HG02763 (cell line): ENCODE data around the gene POGZ.

ENCODE experiments used
- ATAC-seq: cut with Tn5 transposase; IDR thresholded peaks from one replicate; pipeline ENCODE4 v1.9.1; 2021; ENCODE audit warnings: mild to moderate bottlenecking, moderate library complexity; ENCODE audit not compliant: unreplicated experiment

Gene POGZ

DNA sequence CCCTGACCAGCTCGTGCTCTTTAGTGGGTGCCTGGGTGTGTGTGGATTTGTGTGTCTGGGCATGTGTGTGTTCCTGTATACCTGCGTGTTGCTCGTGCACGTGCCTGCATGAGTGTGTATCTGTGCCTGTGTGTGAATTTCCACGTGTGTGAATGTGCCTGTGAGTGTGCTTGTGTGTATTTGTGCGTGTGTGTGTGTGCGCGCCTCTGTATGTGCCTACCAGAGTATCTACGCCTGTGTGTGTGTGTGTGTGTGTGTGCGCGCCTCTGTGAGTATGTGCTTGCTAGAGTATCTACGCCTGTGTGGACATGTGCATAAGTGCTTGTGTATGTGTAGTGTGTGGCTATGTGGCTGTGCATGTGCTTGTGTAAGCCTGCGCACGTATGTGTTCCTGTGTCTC lies 86.1 kb downstream of the POGZ start:
- no peak for ATAC-seq

- no peak for ATAC-seq
Observed at GRCh38 chr1:151372058-151372934, 87.0 kb downstream of the POGZ start, which contains the start of gene SELENBP1. Gene SELENBP1, minus strand, starts transcription at chr1:151372705. Its CDS starts 64 bp downstream, at chr1:151372641.

GRCh38 chr1:151371370-151372057 lies 87.8 kb downstream of the POGZ start:
- no peak for ATAC-seq

DNA sequence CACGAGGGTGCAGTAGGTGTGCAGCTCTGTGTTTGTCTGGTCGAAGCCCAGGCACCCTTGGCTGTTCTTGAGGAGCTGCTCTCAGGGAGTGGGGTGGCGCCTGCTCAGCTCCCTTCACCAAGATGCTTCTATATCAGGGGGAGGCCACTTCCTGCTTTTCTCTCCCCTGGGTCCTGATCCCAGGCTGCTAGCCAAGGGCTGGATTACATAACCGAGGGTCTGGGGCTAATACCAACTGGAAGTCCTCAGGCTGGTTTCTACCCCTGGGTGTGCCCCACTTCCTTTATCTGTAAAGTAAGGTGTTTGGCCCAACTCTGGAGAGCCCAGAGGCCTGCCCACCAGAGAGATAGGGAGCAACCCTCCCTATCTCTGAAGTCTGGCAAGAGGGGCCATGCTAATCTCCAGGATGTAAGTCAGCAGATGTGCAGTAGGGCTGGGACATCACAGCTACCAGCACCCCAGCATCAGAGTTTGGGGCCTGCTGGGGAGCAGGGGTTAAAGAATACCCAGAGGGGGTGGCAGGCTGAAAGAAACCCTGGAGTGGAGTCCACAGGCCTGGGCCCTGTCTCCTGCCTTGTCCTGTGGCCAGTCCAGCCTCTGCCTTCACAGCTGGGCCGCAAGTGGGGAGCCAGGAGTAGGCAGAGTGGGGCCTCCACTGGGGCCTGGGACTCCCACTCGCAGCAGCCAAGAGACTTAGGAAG lies 88.9 kb downstream of the POGZ start:
- ATAC-seq: no peak

- no peak for ATAC-seq
Observed at GRCh38 chr1:151369621-151370048, 89.7 kb downstream of the POGZ start.

DNA sequence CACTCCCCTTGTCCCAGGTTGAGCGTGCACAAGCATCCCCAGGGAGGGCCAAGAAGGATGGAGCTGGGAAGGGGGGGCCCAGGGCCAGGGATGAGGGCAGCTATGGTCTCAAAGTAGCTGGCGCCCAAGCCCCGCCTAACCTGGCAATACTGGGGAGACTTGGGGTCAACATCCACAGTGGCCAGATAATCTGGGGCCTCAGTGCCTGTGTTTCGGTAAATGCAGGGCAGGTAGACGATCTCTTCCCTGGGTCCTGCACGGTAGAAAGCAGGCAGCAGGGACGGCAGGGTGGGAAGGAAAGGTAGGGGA lies 90.0 kb downstream of the POGZ start:
- no peak for ATAC-seq

- ATAC-seq: no peak
Observed at GRCh38 chr1:151368393-151369301, 90.6 kb downstream of the POGZ start.

DNA sequence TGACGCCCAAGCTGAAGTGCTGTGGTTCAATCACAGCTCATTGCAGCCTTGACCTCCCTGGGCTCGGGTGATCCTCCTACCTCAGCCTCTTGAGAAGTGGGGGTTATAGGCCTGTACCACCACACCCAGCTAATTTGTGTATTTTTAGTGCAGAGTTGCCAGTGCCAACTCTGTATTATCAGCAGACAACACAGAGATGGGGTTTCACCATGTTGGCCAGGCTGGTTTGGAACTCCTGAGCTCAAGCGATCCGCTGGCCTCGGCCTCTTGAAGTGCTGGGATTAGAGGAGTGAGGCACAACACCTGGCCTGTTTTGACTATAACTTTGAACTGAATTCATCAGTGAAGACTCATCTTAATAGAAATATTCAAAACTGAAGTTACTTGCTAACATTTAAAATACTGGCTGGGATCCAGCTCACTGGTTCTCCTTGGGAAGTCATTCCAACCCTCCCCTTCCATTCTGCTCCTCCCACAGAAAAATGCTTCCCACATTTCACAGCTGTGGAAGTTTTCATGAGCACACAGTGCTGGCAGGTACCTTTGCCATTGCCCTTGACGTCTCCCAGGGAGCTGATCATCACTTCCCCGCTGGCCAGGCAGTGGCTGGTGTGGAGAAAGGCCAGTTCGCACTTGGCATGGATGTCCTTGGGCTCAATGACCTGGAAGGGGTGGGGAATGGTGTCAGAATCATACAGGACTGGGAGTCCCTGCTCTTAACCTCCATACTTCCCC lies 91.5 kb downstream of the POGZ start:
- ATAC-seq: no peak

DNA sequence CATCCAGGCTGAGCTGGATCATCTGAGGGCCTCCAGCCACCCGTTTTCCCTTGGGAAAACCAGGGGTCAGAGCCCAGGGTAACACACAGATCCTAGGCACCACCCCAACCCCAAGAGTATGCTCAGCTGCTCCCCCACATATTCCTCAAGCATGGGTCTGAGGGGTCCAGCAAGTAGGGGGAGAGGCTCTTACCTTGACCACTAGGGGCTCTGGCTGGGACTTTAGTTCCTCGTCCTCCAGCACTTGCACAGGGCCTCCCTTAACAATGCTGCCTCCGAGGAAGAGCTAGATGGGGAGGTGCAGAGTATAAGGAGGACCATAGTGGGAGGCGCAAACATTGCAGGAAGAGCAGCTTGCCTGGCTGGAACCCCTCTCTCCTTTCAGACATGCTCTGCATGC lies 94.3 kb downstream of the POGZ start:
- ATAC-seq: no peak

GRCh38 chr1:151362308-151363155 lies 96.8 kb downstream of the POGZ start:
- ATAC-seq: no peak

DNA sequence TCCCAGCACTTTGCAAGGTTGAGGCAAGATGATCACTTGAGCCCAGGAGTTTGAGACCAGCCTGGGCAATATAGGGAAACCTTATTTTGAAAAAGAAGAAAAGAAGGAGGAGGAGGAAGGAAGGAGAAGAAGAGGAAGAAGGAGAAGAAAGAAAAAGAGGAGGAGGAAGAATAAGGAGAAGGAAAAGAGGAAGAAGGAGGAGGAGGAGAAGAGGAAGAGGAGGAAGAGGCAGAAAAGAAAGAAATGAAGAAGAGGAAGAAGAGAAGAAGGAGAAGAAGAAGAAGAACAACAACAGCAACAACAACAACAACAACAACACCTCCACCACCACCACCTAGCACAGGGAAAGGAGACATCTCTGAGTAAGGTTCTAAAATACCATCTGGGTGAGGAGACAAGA lies 97.4 kb downstream of the POGZ start:
- ATAC-seq: no peak

GRCh38 chr1:151356696-151357095 lies 102.6 kb downstream of the POGZ start:
- ATAC-seq: no peak
